GM12865 (cell line): ENCODE measurements around the gene NT5E.

Experiments
- DNase-seq: peaks from one replicate; pipeline ENCODE4 v3.0.0; 2010; ENCODE audit warnings: low read depth
- H3K4me3 ChIP-seq: 2 replicates; pipeline ENCODE4 v1.5.1; 2011; ENCODE audit warnings: mild to moderate bottlenecking, low read depth, low read length, control low read depth
- TF ChIP-seq, protein P1 (sequence below): IDR thresholded peaks from 2 replicates; pipeline ENCODE4 v1.5.1; 2011; ENCODE audit warnings: low read length, control low read depth, low read depth, inconsistent platforms; ENCODE audit not compliant: insufficient read depth; ENCODE audit errors: missing control alignments

The NT5E gene

GRCh38 chr6:85421181-85421580 lies 28.7 kb upstream of the NT5E start:
- no peak for DNase-seq
- TF ChIP-seq, protein P1, sequence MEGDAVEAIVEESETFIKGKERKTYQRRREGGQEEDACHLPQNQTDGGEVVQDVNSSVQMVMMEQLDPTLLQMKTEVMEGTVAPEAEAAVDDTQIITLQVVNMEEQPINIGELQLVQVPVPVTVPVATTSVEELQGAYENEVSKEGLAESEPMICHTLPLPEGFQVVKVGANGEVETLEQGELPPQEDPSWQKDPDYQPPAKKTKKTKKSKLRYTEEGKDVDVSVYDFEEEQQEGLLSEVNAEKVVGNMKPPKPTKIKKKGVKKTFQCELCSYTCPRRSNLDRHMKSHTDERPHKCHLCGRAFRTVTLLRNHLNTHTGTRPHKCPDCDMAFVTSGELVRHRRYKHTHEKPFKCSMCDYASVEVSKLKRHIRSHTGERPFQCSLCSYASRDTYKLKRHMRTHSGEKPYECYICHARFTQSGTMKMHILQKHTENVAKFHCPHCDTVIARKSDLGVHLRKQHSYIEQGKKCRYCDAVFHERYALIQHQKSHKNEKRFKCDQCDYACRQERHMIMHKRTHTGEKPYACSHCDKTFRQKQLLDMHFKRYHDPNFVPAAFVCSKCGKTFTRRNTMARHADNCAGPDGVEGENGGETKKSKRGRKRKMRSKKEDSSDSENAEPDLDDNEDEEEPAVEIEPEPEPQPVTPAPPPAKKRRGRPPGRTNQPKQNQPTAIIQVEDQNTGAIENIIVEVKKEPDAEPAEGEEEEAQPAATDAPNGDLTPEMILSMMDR, result no peak
- H3K4me3 ChIP-seq, result no peak overlapping the region

DNA sequence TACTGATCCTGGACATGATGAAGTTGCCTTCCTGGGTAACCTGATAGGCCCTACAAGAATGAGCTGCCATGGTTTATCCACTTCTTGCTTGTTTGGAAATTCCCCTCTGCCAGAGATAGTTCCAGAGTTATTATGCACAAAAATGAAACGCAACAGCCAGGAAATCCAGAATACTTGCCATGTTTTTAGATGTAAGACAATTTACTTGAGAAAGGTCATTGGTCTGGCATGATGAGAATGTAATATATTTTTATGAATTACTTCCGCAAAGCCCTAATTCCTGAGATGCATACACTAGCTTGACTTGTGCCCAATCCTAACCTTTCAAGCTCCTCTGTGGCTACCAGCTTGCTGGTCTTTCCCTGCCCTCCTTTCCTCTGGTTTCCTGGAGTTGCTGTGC lies 27.9 kb upstream of the NT5E start:
- no peak for DNase-seq
- TF ChIP-seq, protein P1, result no peak
- no peak overlapping the region for H3K4me3 ChIP-seq

DNA sequence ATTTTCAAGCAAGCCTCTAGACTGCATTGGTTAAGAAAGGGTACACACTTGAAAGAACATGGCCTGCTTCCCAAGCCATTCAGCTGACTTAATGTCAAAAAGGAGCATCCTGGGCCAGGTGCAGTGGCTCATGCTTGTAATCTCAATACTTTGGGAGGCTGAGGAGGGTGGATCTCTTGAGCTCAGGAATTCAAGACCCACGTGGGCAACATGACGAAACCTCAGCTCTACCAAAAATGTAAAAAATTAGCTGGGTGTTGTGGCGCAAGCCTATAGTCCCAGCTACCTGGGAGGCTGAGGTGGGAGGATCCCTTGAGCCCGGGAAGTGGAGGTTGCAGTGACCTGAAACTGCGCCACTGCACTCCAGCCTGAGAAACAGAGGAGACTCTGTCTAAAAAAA lies 26.9 kb upstream of the NT5E start:
- TF ChIP-seq, protein P1, result no peak
- no peak overlapping the region for H3K4me3 ChIP-seq
- DNase-seq, result no peak

DNA sequence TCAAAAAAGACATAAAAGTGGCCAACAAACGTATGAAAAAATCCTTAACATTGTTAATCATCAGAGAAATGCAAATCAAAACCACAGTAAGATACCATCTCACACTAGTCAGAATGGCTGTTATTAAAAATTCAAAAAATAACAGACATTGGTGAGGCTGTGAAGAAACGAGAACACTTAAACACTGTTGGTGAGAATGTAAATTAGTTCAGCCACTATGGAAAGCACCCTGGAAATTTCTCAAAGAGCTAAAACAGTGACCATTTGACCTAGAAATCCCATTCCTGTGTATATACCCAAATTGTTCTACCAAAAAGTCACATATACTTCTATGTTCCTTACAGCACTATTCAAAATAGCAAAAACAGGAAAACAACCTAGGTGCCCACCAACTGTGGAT lies 24.9 kb upstream of the NT5E start:
- H3K4me3 ChIP-seq, result no peak overlapping the region
- TF ChIP-seq, protein P1, result no peak
- DNase-seq, result no peak

DNA sequence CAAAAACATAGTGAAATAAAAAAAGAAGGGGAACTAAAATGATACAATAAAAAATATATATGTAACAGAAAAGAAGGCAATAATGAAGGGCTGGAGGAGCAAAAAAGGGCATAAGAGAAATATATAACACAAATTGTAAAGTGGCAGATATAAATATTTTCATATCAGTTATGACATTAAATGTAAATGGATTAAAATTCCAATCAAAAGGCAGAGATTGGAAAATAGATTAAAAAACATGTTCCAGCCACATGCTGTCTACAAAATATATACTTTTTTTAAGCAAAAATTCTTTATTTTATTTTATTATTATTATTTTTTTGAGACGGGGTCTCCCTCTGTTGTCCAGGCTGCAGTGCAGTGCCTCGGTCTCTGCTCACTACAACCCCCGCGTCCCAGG lies 23.9 kb upstream of the NT5E start:
- DNase-seq, result no peak
- TF ChIP-seq, protein P1, result no peak
- H3K4me3 ChIP-seq, result no peak overlapping the region

- DNase-seq, result no peak
- TF ChIP-seq, protein P1, result no peak
- no peak overlapping the region for H3K4me3 ChIP-seq
These were observed 21.4 kb upstream of the NT5E start for GRCh38 chr6:85428486-85428885.

- TF ChIP-seq, protein P1, result no peak
- no peak overlapping the region for H3K4me3 ChIP-seq
- no peak for DNase-seq
These were observed 20.5 kb upstream of the NT5E start for GRCh38 chr6:85429346-85429745.
